NCI-H69 (cell line): ENCODE data around the gene IKBKE.

Experiments used
- DNase-seq: peaks from one replicate; lab custom pipeline; 2025; lab: John Stamatoyannopoulos, UW

IKBKE gene

GRCh38 chr1:206455289-206455665, 15.0 kb upstream of the IKBKE start:
- no peak for DNase-seq

GRCh38 chr1:206455666-206456344, 14.5 kb upstream of the IKBKE start:
- DNase-seq: peak; percentile 99

DNA sequence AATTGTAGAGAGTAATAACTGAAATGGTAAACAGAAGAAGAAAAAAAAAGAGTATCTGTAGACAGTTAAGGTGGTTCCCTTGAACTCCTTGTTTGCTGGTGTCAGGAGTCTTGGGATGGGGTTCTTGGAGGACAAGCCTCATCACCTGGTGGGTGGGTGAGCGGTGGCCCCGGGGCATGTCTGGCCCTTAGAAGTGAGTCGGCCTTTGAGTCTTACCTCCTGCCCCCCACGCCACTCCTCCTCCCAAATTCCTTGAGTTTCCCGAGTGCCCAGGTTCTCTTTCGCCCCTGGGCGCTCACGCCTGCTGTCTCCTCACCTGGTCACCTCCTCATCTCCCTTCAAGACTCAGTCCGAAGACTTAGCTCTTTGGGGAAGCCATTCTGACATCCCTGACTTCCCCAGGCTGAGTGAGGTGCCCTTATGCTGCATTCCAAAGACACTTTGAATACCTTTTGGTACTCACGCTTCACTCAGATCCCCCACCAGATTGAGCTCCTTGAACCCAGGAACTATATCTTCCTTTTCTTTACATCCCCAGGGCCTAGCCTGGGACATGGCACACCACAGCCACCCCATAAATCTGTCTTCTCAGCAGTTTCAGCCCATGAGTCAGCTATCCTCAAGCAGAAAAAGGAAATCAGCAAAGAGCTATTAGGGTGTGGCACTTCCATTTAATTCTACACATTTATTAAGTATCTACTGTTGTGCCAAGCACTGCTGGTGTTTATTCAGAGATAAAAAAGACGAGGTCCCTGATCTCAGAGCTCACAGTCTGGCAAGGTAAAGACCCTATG, 13.5 kb upstream of the IKBKE start:
- DNase-seq: peak; percentile 52

- no peak for DNase-seq
Measured at GRCh38 chr1:206457408-206458120, 12.7 kb upstream of the IKBKE start.

DNA sequence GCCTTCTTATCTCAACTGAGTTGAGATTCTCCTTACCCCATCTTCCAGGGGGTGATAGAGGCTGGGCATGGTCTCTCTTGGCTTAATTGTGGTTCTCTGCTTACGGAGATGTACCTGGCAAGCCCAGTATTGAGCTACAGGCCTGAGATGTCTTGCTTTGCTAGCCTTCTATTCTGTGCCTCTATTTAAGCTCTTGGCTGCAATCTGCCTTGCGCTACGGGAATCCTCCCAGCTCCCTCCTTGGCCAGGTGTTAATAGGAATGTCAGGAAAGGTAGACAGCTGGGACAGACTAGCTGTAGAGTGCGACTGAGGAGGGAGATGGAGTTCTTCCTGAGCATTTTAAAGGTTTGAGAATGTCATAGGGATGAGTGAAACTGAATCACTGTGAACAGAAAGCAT, 10.6 kb upstream of the IKBKE start:
- no peak for DNase-seq

GRCh38 chr1:206460836-206461426, 9.3 kb upstream of the IKBKE start:
- DNase-seq: no peak

DNA sequence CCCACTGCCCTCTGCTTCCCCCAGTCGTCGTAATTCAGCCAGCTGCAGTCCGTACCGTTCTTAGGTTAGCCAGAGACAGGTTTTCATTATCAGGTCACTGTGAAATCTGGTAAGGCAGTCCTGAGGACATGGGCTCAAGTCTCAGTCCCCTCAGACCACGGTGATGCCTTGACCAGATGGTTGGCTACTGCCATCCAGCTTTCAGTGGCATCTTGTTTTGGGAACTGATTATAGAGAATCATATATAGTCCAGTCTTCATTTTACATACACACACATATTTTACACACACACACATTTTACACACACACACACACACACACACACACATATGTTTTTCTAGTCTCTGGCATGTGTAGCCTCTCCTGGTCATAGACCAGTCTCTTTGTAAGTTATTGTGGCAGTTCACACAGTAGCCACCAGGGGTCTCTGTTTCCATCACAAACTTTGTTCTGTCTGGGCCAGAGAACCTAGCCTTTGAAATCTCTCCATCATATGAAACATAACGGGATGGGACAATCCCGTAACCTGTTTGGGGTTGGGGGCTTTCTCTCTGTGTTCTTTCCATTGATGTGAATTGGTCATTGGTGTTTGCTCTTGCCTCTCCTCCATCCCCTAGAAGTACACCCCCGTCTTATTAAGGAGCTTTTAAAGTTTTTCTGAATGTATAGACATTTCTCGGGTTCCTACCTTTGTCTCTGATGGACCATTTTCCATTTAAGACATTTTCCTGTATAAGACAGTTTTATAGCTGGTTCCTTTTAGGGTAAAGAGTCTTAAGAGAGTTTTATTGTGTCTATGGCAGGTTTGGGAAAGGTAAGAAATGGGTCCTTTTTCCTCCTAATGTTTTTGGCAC, 8.4 kb upstream of the IKBKE start:
- DNase-seq: peak; percentile 77

DNA sequence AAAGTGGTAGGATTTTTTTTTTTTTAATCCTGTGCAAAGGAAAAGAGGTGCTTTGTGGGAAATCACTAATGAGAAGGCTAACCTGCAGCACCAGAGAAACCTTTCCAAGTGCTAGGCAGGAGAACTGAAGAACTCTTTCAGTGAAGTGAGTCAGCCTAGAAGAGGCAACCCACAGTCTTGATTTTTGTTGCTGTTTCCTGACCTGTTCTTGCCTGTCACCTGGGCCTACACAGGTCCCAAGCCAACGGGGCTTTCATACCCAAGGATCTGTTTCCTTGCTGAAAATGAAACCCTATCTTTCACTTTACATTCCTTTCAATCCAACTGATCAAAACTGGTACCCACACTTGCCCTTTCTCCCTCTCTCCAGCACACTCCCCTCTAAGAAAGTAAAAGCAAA, 7.1 kb upstream of the IKBKE start:
- no peak for DNase-seq

DNA sequence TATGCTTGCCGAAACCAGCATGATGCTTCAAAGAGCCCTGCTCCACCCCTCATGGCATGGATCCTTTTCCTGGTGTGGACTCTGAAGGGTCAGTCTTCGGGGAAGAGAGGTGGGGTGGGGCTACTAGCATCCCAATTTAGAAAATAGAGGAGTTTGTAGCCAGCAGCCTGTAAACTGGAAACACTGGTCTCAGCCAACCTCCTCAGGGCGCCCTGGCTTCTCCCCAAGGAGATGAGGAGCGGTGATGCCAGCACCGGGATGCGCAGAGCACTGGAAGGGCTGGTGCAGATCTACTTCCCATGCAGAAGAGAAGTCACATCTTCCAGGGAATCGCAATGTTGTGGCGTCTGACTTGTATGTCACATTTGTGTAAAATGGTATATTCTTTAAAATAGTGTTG, 6.4 kb upstream of the IKBKE start:
- no peak for DNase-seq

DNA sequence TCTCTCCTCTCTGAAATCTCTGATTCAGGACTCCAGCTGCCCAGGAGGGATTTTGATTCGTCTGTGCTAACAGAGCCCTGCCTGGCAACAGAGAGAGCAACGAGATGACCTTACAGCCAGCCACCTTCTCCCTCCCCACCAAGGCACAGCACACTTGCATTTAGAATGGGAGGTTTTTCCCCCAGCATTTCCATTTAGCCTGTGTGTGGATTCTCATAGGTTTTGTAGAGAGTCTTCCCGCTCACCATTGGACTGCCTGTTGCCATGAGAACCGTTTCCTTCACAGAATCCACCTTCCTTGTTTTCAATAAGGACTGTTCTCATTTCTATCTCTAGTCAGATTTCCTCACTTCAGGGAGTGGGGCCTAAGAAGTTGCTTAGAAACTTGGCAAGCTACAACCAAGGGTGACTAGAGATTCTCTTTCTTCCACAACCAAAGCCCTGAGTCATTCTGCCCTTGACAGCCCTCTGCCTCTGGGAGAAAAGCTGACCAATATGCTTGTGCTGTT, 5.8 kb upstream of the IKBKE start:
- no peak for DNase-seq

- no peak for DNase-seq
Measured at GRCh38 chr1:206465951-206466350, 4.3 kb upstream of the IKBKE start.

- no peak for DNase-seq
Measured at GRCh38 chr1:206466840-206467649, 3.2 kb upstream of the IKBKE start.

DNA sequence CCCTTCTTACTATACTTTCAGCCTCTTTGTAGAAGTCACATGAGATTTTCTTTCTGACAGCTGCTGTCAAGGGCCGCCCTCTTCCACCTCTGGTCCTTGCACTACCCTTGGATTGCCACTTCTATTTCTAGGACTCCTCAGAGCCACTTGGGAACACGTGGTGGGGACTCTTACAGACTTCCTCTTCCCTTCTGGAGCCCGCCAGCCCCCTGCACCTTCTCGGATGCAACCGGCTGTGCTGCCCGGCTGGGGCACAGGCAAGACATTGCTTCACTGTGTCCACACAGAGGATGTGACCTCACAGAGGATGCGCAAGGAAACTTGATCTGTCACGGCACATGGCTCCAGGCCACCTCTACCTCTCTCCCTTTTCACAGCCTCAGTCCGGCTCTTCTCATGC, 2.4 kb upstream of the IKBKE start:
- DNase-seq: peak; percentile 33

DNA sequence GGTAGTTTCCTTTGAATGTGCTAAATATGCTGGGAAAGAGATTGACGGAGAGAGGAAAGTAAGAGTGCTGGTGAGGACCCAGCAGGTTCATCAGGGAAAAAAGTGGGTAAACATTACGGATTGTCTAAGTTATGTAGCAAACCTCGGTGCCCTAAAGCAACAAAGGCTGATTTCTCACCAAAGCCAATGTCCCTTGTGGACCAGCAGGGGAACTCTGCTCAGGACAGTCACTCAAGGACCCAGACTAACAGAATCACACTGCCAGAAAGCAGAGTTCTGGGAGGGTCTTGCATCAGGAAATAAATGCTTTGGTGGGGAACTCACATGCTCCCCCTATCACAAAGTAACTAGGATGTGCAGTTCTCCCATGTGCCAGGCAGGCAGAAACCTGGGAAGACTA, 1.7 kb upstream of the IKBKE start:
- no peak for DNase-seq

DNA sequence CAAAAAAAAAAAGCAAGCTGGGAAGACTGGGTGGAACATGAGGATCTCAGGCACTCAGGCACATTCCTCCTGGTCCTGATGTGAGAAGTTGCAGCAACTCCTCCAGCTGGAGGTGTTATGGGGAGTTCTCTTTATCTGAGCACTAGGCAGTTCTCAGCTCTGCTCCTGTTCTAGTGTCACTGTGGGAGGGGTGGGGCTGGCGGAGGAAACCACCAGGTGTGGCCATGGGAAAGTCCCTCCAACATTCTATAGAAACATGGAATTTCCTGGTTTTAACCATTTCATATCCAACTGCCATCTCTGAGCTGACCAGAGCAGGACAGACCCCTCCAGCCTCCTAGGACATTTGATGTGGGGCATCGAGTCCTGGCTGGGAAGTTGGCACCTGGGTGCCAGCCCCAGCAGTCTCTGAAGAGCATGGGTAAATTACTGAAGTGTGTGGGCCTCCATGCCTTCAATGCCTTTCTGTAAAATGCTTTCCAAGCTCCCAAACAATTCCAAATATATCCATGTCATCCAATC, 804 bp upstream of the IKBKE start:
- DNase-seq: peak; percentile 35

GRCh38 chr1:206470692-206471414, 577 bp downstream of the IKBKE start:
- DNase-seq: peak; percentile 29

DNA sequence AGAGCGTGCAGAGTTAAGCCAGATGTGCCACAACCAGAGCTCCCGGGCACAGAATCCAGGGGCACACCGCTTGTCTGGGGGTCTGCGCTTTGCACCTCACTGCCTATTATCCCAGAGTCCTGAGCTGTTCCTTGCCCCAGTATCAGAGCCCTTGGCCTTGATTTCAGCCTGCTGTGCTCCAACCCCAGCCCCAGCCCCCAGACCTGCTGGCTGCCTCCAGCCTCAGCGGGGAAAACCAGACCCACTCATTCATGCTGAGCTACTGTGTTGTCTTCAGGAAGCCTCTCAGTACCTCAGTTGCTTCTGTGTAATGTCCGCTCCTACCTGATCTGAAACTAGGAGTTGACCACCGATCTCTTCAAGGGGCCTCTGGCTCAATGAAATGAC, 1.1 kb downstream of the IKBKE start:
- DNase-seq: no peak

DNA sequence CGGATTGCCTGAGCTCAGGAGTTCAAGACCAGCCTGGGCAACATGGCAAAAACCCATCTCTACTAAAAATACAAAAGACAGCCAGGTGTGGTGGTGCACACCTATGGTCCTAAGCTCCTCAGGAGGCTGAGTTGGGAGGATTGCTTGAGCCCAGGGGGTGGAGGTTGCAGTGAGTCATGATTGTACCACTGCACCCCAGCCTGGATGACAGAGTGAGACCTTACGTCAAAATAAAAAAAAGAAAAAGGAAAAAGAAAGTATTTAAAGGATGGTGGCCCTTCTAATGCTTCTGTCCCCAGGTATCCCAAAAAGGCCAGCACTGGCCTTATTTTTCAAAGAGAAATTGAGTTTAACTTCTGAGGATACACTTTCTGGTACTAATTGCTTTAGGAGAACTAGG, 1.7 kb downstream of the IKBKE start:
- no peak for DNase-seq

DNA sequence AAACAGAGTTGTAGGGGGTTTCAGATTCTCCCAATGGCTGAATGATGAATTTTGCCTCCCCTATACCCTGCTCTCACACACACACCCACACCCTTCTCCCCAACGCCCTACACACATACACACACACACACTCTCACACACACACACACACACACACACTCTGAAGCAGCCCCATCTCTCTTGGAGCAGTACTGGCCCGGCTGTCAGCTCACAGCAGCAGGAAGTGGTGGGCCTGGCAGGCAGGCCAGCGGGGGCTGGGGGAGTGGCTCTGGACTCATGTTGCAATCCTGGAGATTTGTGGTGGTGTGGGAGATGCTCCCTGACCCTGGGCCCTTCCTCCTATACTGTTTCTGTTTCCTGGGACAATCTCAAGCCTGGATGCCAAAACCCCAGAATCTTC, 2.2 kb downstream of the IKBKE start:
- DNase-seq: no peak

DNA sequence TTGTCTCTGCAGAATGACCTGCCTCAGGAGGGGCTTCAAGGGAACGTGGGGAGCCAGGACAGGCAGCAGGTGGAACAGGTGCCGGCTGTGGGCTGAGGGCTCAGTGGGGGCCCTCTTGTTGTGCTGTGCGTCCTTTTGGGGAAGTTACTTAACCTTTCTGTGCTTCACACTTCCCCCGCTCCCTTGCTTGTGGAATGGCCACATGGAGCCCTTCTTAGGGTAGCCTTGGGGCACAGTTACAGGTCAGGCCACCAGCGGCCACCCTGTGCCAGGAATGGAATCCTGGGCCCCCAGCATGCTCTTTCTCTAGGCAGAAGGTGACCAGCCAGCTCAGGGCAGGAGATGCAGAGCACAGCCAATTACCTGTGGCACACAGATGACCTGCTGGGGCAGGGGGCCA, 2.6 kb downstream of the IKBKE start:
- DNase-seq: no peak
